Central memory CD4-positive, alpha-beta T cell (primary cell): ENCODE data around the gene DUS2.
"Not testable (repeated sequence)": the region's sequence is repeated elsewhere in the genome, so short reads cannot be mapped to it uniquely, and the experiment has no call there.

Experiments used
- DNase-seq: peaks from one replicate; pipeline ENCODE4 v3.0.0; 2022
- total RNA-seq, 3 experiments: gene quantifications; one replicate each; lab custom pipeline; 2026; lab: John Stamatoyannopoulos, UW

DUS2 gene
- total RNA-seq: 11.0 to 31.1 (median 14.9) reads per million in 3 experiments

DNA sequence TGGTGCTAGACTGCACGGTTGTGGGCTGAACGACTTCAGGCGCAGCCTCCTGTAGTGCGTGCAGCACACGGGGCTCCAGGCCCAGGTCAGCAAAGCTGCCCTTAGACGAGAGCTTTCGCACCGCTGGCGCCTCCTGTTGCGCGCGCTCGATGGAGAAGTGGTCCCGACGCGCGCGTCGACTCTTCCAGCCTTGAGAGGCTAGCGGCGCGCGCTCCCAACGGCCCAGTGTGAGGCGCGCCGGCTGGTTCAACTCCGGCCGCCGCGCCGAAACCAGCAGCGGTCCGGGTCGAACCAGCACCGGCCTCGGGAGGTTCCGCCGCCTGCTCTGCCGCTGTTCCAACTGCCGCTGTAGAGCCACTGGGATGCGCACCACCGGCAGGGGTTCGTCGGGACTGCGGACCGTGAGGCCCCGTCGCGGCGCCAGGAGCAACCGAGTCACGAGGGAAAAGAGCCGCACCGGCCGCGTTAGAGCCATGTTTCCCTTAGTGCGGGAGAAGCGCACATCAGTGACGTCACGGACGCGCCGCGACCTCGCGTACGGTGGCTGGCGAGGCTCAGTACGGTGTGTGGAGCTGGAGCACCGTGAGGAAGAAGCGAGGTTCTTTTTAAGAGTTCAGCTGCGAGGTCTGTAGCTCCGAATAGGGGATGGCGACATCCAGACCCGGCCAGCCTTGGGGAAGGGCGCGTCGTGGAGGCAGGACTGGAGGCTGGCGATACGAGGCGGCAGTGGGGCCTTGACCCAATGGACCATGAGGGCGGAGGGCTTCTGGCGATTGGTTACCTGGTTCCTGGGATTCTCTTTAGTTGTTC is at the start of gene DUS2, which contains the start of gene DDX28:
TSS of gene DUS2 (plus strand) at position 557 of the 810 bp plus-strand sequence. CDS start 14,740 bp downstream, outside the sequence.
TSS of gene DDX28 (minus strand) at position 505 of the 810 bp plus-strand sequence. CDS start at position 475, 30 bp downstream.
- peak; percentile 91 for DNase-seq

DNA sequence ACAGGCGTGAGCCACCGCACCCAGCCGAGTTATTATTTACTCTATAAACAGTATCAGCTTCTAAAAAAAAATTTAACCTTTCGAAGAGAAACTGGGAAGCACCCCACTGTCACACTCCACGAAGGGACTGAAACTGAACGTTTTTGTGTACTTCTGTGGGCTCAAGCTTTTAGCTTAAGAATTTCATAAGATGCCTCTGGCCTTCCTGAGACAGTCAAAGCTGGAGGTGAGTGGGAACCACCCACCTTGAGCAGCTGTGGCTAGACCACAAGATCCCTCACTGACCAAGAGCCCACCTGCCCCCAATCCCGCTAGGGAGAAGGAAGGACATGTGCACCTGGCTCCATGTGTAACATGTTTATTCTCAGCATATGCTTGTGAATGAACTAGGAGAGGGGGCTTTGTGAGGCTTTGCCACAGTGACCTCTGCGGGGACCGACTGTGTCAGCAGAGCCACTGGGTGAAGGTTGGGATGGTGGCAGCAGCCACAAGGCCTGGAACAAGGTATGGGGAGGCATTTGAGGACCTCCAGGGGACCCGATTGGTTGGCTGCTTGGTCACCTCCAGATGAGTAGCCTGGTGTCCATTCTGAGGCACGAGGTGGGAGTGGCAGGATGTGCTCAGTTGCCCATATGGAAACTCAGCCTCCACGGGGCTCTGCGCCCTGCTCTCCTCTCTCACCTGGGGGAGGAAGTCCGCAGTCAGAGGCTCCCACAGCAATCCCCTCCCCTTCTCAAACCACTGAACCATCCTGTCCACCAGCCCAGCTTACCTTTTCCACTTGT is 47.6 kb upstream of the DUS2 start:
- no peak for DNase-seq

DNA sequence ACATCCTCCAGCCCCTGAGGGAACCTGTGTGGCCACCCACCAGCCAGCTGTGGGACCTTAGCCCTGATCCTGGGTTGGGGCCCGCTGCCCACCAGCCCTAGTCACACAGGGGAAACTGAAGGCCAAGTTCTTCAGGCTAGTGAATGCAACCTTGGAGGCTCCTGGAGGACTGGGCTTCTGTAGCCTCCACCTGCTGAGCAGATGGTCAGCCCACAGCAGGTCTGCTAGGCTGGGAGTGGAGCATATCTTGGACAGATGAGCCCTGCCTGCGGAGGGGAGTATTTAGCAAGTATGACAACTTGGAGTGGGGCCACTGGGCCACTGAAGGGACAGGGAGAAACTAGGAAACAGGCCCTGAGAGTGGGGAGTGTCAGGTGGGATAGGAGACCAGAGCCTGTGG is 46.9 kb upstream of the DUS2 start:
- DNase-seq: no peak

DNA sequence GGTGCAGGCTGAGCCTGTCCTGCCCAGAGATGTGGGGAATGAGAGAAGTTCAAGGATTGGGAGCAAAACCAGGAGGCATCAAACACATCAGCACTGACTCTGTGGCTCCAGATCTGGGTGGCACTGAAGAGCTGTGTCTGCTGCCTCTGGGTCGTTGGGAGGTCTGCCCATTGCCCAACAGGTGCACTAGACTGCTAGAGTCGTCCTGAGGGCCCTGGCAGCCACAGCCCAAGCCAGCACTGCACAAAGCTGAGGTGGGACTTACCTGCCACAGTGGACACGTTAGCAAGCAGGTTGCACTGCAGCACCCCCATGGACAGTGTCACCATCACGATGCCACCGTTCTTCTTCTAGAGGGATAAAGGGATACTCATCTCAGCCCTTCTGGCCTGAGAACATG is 46.1 kb upstream of the DUS2 start:
- no peak for DNase-seq

DNA sequence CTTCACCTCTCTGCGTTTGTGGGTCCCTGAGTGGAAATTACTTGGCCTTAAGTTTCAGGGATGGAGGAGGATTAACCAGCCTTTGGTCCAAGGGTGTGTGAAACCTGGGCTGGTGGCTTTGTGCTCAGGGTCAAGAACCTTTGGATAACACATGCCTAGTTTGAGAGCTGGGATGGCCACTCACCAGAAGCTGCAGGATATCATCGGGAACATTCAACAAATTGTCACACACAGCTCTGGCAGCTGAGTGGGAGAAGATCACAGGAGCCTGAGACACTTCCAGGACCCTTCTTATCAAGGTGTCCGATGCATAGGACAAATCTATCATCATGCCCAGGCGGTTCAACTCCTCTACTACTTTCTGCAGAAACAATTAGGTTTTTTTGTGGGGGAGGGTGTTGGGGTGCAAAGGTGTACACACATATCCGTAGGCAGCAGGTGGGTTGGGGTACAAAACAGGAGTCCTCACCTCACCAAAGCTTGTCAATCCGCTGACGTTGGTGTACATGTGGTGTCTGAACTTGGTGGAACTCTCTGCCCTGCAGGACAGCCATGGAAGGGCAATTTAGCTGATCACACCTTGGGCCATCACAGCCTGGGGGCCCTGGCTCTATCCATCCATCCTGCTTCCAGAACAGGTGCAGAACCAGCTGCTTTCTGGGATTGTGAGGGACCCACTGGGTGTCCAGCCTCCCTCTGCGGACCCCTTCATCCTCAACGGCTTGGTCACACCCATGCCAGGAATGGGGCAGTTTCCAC is 45.4 kb upstream of the DUS2 start:
- no peak for DNase-seq

DNA sequence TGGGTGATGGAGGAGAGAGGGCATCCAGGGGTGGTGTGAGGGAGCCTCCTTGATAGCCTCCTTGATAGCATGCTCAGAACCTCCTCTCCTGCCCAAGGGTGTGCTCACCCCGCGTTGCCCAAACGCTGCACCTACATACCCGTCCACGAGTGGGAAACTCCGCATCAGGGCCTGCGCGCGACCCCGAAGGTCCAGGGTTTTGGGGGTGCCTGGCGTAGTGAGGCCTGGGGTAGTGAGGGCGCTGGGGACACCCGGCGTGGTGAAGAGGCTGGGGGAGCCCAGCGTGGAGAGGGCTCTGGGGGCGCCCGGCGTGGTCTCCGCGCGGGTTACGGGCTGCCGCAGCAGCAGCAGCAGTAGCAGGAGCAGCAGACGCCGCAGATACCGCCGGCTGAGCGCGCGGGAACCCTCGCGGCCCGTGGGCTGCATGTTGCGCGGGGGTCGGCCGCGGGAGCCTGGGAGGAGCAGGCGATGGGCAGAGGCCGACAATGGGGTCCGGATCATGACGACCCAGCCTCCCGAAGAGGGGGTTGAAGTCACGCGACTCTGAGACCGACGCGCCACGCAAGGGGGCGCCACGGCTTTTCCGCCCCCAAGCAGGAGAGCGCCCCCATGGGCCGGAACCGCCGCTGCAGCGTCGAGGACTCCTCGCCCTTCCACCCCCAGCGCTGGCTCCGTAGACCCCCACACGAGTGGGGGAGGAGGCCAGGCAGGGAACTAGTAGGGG is 43.0 kb upstream of the DUS2 start, which contains the start of gene DPEP3:
TSS of gene DPEP3 (minus strand) at position 545 of the 724 bp plus-strand sequence. CDS start at position 426, 119 bp downstream.
- no peak for DNase-seq

DNA sequence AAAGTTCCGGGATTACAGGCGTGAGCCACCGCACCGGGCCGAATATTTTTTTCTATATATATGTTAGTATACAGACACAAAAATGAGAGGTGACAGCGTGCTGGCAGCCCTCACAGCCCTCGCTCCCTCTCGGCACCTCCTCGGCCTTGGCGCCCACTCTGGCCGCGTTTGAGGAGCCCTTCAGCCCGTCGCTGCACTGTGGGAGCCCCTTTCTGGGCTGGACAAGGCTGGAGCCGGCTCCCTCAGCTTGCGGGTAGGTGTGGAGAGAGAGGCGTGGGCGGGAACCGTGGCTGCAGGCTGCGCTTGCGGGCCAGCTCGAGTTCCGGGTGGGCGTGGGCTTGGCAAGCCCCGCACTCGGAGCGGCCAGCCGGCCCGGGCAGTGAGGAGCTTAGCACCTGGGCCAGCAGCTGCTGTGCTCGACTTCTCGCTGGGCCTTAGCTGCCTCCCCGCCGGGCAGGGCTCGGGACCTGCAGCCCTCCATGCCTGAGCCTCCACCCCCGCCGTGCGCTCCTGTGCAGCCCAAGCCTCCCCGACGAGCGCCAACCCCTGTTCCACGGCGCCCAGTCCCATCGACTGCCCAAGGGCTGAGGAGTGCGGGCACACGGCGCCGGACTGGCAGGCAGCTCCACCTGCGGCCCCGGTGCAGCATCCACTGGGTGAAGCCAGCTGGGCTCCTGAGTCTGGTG is 40.9 kb upstream of the DUS2 start:
- DNase-seq: no peak

DNA sequence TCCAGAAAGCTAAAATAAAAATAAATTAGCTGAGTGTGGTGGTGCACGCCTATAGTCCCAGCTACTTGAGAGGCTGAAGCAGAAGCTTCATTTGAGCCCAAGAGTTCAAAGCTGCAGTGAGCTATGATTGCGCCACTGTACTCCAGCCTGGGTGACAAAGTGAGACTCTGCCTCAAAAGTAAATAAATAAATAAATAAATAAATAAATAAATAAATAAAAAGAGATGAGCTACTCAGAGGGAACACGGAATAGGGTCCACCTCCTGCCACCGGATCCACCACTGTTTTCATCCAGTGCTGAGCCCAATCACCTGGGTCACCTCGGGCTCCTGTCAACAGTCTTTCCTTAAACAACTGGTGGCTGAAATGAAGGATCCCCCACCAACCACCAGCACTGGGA is 36.1 kb upstream of the DUS2 start:
- no peak for DNase-seq

DNA sequence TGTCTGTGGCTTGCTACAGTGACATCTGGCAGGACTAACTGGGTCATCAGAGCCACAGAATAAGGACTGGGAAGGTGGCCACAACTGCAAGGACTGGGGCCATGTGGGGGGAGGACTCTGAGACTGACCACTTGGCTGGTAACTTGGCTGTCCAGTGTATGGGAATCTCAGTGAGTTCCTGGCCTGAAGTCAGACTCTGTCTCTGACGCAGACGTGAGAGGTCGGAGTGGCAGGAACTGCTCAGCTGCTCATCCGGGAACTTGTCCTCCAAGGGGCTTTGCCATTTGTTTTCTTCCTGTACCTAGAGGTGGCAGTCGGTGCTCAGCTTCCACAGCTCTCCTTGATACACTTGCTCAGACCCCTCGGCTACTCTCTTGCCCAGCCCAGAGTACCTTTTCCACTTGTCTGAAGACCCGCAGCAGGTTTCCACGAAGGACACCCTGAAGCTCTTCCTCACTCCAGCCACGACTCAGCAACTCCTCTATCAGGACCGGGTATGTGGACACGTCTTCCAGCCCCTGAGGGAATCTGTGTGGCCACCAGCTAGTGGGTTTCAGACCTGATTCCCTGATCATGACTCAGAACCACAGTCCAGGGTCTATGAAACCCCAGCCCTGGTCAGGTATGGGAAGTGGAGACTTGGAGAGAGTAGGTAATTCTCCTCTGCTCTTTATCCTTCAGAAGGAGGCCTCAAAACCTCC is 35.5 kb upstream of the DUS2 start:
- no peak for DNase-seq

DNA sequence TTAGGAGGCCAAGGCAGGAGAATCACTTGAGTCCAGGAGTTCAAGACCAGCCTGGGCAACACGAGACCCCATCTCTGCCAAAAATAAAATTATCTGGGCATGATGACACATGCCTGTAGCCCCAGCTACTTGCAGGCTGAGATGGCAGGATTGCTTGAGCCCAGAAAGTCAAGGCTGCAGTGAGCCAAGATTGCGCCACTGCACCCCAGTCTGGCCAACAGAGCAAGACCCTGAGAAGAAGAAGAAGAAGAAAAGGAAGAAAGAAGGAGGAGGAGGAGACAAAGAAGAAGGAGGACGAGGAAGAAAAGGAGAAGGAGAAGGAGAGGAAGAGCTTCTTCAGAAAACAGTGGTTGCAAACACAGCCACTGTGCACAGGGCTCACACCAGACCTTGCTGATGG is 34.4 kb upstream of the DUS2 start:
- DNase-seq: no peak

DNA sequence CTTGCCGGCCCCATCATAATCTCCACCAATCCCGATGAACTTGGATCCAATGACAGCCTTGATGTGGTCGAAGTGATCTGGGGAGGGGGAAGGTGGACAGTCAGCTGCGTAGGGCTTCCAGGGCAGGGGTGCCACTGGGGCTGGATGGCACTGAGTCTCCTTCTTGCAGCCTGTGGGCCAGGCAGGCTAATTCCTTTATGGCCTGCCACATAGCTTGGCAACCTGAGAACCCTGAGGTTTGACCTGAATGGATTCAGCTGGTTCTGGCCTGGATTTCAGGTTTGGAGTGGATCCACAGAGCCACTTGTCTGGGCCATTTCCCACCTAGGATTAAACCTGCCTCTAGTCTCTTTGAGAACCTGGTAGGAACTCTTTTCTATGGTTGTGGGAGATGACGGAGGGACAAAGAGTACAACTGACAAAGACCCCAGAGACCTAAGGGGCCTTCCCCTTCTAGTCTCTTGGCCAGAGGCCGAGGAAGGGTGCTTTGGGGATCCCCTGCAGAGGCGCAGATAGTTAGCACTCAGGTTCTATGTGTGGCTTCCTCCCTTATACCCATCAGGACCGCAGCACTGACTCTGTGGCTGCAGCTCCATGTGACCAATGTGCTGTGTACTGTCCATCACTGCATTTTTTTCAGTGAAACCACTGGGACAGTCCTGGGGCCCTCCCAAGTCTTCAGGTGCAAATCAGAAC is 33.6 kb upstream of the DUS2 start:
- no peak for DNase-seq

DNA sequence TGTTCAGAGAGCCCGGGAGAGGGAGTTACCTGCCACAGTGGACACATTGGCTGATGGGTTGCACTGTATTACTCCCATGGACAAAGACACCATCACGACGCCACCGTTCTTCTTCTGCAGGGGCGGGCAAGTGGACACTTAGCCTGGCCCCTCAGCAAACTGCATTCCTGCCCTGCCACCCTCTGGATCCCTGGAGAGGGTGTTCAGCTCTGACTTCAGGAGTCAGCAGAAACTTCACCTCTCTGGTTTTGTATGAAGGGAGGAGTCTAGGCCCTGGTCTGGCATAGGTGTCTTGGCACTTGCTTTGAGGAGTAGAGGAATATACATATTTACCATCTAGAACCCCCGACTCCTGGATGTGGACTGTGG is 33.1 kb upstream of the DUS2 start:
- no peak for DNase-seq

DNA sequence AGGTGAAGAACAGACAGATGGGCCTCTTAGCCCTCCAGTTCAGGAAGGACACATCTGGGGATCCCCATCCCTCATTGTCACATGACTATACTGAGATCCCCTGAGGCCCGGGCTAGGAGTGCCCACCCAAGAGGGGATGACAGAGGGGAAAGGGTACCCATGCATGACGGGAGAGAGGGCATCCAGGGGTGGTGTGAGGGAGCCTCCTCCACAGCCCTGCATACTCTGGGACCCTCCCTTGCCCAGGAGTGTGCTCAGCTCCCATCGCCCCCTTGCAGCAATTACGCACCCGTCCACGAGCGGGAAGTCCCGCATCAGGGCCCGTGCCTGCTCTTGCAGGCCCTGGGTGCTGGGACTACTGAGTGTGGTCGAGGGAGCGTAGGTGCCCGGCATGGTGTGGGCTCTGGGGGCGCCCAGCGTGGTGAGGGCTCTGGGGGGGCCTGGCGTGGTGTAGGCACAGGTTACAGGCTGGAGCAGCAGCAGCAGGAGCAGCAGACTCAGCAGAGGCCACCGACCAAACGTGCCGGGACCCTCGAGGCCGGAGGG is 30.4 kb upstream of the DUS2 start:
- DNase-seq: no peak

DNA sequence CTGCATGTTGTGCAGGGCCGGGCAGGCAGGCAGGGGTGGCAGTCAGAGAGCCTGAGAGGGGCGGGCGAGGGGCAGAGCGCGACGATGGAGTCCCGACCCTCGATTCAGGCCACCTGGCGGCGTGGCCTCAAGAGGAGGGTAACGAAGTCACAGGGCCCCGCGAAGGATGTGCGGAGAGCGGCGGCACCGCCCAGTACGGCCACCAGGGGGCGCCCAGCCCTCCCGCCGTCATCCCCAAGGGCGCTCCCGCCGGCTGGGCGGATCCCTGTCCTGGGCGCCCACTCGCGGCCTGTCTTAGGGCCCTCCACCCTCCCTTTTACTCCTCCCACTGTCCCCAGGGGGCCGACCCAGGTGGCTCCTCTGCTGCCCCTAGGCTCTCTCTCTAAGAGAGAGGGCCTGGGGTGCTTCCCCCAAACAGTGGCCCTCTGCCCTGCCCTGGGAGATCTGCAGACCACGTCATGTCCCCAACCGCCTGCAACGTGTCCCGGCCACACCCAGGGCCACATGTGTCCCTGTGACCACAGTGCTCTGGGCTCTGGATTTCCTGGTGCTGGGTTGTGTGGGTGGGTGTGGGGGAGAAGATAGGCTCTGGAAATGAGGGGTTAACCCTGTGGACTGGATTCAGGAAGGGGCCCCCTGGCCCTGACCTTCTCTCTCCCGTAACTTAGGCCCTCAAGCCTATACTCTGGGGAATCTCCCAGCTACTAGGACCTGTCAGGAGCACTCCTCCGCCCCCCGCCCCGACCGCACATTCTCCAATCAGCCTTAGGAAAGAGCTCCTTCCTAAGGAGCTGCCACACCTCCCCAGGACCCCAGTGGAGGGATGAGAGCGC is 29.7 kb upstream of the DUS2 start:
- DNase-seq: peak; percentile 77

DNA sequence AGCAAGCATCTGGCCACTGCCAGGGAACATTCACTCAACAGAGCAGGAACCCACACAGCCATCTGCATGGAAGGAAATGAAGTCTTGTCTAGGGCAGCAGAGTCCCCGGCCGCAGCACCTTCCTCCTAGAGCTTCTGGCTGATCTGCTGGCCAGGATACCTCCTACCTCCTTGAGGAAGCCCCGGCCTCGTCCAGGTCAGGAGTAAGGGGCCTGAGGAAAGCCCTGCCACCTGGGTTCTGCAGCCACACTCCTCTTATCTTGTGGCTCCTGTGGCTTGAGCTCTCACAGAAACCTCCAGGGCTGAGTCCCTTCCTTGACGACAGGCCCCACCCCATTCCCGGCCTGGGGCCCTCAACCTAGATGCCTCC is 29.1 kb upstream of the DUS2 start:
- DNase-seq: not testable (repeated sequence)

DNA sequence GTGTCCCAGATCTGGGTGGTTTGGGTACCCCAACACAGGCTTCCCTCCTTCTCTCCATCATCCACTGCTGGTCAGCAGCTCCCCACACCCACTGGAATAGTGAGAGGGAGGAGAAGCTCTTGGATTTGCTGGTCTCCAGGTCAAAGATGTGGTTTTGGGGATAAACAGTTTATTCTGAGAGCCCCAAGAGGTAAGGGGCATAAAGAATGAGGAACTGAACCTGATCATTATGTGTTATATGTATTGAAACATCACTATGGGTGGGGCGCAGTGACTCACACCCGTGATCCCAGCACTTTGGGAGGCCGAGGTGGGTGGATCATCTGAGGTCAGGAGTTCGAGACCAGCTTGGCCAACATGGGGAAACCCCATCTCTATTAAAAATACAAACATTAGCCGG is 27.7 kb upstream of the DUS2 start:
- DNase-seq: no peak

DNA sequence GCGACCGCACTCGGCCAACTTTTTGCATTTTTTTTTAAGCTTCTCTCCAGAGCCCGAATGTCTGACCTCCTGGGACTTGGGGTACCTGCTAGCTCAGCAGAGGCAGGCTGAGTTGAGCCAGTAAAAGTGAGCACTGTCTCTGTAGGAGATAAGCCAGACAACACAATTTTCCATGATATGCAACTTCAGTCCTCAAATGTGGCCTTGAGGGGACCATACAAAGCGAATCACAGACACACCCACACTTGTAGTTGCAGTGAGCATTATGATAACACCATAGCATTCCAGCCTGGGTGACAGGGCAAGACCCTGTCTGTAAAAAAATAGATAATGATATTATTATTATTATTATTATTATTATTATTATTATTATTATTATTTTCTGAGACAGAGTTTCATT is 26.4 kb upstream of the DUS2 start:
- DNase-seq: no peak

DNA sequence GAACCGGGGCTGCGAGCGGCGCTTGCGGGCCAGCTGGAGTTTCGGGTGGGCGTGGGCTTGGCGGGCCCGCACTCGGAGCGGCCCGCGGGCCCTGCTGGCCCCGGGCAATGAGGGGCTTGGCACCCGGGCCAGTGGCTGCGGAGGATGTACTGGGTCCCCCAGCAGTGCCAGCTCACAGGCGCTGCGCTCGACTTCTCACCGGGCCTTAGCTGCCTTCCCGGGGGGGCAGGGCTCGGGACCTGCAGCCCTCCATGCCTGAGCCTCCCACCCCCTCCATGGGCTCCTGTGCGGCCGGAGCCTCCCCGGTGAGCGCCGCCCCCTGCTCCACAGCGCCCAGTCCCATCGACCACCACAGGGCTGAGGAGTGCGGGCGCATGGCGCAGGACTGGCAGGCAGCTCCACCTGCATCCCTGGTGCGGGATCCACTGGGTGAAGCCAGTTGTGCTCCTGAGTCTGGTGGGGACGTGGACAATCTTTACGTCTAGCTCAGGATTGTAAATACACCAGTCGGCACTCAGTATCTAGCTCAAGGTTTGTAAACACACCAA is 24.8 kb upstream of the DUS2 start:
- DNase-seq: not testable (repeated sequence)
